ENCODE results near the gene DDX31.

The DDX31 gene

GRCh38 chr9:132610661-132611060 lies 59.1 kb downstream of the DDX31 start:
- TF ChIP-seq SIN3A (IDR thresholded peaks at IDR 0.05; ENCODE audit: borderline replicate concordance, insufficient read depth, low read length): no peak
- no peak for TF ChIP-seq TAF1 (IDR thresholded peaks at IDR 0.05; ENCODE audit: borderline replicate concordance, insufficient read depth, low read length)
- no peak for TF ChIP-seq REST (IDR thresholded peaks at IDR 0.05; ENCODE audit: insufficient read depth in 1 of 2, low read depth in 2 of 2, low read length in 2 of 2)
- TF ChIP-seq FOXP2 (optimal IDR thresholded peaks at IDR 0.05; ENCODE audit: borderline replicate concordance, extremely low read depth, extremely low read length, insufficient read depth): no peak
- no peak for TF ChIP-seq POLR2AphosphoS5 (IDR thresholded peaks at IDR 0.05; ENCODE audit: low read depth, low read length)

- TF ChIP-seq TAF1 (IDR thresholded peaks at IDR 0.05; ENCODE audit: borderline replicate concordance, insufficient read depth, low read length) (no peak), FOXP2 (optimal IDR thresholded peaks at IDR 0.05; ENCODE audit: borderline replicate concordance, extremely low read depth, extremely low read length, insufficient read depth) (no peak), SIN3A (IDR thresholded peaks at IDR 0.05; ENCODE audit: borderline replicate concordance, insufficient read depth, low read length) (no peak), POLR2AphosphoS5 (IDR thresholded peaks at IDR 0.05; ENCODE audit: low read depth, low read length) (no peak), REST (IDR thresholded peaks at IDR 0.05; ENCODE audit: insufficient read depth in 1 of 2, low read depth in 2 of 2, low read length in 2 of 2) (no peak)
Observed at GRCh38 chr9:132609829-132610228, 60.0 kb downstream of the DDX31 start.

- TF ChIP-seq FOXP2 (optimal IDR thresholded peaks at IDR 0.05; ENCODE audit: borderline replicate concordance, extremely low read depth, extremely low read length, insufficient read depth): no peak
- TF ChIP-seq REST (IDR thresholded peaks at IDR 0.05; ENCODE audit: insufficient read depth in 1 of 2, low read depth in 2 of 2, low read length in 2 of 2): no peak
- no peak for TF ChIP-seq POLR2AphosphoS5 (IDR thresholded peaks at IDR 0.05; ENCODE audit: low read depth, low read length)
- no peak for TF ChIP-seq TAF1 (IDR thresholded peaks at IDR 0.05; ENCODE audit: borderline replicate concordance, insufficient read depth, low read length)
- no peak for TF ChIP-seq SIN3A (IDR thresholded peaks at IDR 0.05; ENCODE audit: borderline replicate concordance, insufficient read depth, low read length)
Observed at GRCh38 chr9:132609184-132609583, 60.6 kb downstream of the DDX31 start.

- TF ChIP-seq REST (IDR thresholded peaks at IDR 0.05; ENCODE audit: insufficient read depth in 1 of 2, low read depth in 2 of 2, low read length in 2 of 2) (no peak), FOXP2 (optimal IDR thresholded peaks at IDR 0.05; ENCODE audit: borderline replicate concordance, extremely low read depth, extremely low read length, insufficient read depth) (no peak), SIN3A (IDR thresholded peaks at IDR 0.05; ENCODE audit: borderline replicate concordance, insufficient read depth, low read length) (no peak), POLR2AphosphoS5 (IDR thresholded peaks at IDR 0.05; ENCODE audit: low read depth, low read length) (no peak), TAF1 (IDR thresholded peaks at IDR 0.05; ENCODE audit: borderline replicate concordance, insufficient read depth, low read length) (no peak)
Observed at GRCh38 chr9:132606066-132606465, 63.7 kb downstream of the DDX31 start.

- TF ChIP-seq TAF1 (IDR thresholded peaks at IDR 0.05; ENCODE audit: borderline replicate concordance, insufficient read depth, low read length) (no peak), FOXP2 (optimal IDR thresholded peaks at IDR 0.05; ENCODE audit: borderline replicate concordance, extremely low read depth, extremely low read length, insufficient read depth) (no peak), SIN3A (IDR thresholded peaks at IDR 0.05; ENCODE audit: borderline replicate concordance, insufficient read depth, low read length) (no peak), POLR2AphosphoS5 (IDR thresholded peaks at IDR 0.05; ENCODE audit: low read depth, low read length) (no peak), REST (IDR thresholded peaks at IDR 0.05; ENCODE audit: insufficient read depth in 1 of 2, low read depth in 2 of 2, low read length in 2 of 2) (no peak)
Observed at GRCh38 chr9:132605387-132605786, 64.4 kb downstream of the DDX31 start.
